ENCODE data around the gene NR6A1. TPM values are rescaled to one million over a fixed set of nuclear protein-coding genes. Genes with fewer than 3 reads are reported as not detected.
A peak's percentile ranks its signal among the peaks of the same experiment; 100 is the strongest.

The NR6A1 gene
- total and polyA plus RNA-seq, 2 of the 8 experiments (the other 6 are each of a cell fraction or from before 2014, with no cell fraction given), result 93.2 to 237 TPM

DNA sequence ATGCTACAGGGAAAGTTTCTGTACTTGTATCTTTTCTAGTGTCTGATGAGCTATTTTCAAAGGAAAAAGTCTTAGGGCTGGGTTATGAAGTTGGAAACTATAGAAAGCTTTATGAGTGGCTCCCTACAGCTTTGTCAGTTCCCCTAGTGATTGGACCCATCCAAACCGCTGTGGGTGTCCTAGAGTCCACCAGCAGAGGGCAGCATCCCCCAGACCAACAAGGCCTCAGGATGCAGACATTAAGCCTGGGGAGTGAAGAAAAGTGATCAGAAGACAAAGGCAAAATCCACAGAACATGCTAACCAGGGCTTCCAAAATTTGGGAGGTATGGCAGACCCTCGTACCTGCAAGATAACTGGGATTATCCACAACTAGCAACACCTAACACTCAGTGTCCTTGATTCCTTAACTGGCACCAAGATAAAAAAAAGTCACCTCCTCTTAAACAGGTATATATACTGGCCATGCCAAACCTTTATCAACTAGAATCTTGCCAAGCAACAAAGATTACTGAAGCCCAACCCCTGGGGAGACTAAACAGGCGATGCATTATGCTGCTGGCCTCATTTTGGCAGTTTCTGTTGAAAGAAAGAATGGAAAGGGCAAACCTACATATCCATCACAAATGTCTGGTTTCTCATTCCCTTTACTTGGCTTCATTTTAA, 153.5 kb downstream of the NR6A1 start:
- H3K23me2 ChIP-seq (ENCODE audit: low read depth, low read length), result no peaks in the 10 kb centered on the region
- H3K4ac ChIP-seq (replicated peaks; ENCODE audit: insufficient read length, low read depth, low read length), result no peak overlapping the region
- no peaks in the 10 kb centered on the region; the same call in 1 of the 2 replicates for H3K79me1 ChIP-seq (ENCODE audit: low read depth, low read length)
- no peaks in the 10 kb centered on the region for H3K9me3 ChIP-seq (ENCODE audit: insufficient read depth in 2 of 2, low read depth in 1 of 2, low read length in 1 of 2)
- H3K14ac ChIP-seq (ENCODE audit: insufficient read length), result no peak overlapping the region
- no peak overlapping the region for H4K91ac ChIP-seq (replicated peaks; ENCODE audit: insufficient read length, low read length)
- H3K36me3 ChIP-seq (ENCODE audit: control insufficient read depth in 2 of 4, insufficient read depth in 4 of 4, low read length in 3 of 4), result no peaks in the 10 kb centered on the region
- H3K4me1 ChIP-seq (replicated peaks in 1 of 4; ENCODE audit: control insufficient read depth in 3 of 4, insufficient read depth in 4 of 4, low read length in 3 of 4), result peaks cover 0 to 21% (median 10%) of the 10 kb centered on the region in 4 experiments; a peak in 4 of 7 replicates
- H3K4me3 ChIP-seq (ENCODE audit: extremely low read depth in 1 of 4, insufficient read depth in 2 of 4, low read depth in 3 of 4, low read length in 4 of 4), result peak overlapping the region in 1 of 4 experiments; percentile 16; a peak in 1 of 8 replicates
- FAIRE-seq (peak; percentile 94), DNase-seq (ENCODE audit: low read depth in 1 of 2, low spot score in 2 of 2) (peak; percentile 58 to 93)
- H3K27me3 ChIP-seq (replicated peaks in 1 of 4; ENCODE audit: control insufficient read depth in 3 of 4, extremely low read depth in 1 of 4, insufficient read depth in 3 of 4, low read length in 3 of 4), result no peaks in the 10 kb centered on the region
- H2AK5ac ChIP-seq (ENCODE audit: low read depth, low read length), result no peak overlapping the region
- ChIA-PET CTCF (ENCODE audit: partially characterized antibody) (interaction anchor here (0.6 to 9.3 kb wide), 74 partner anchors 7 to 715 kb away, joined by 3 to 112 read pairs (median 5); partner anchors contain the start of gene WDR38), POLR2A (ENCODE audit: partially characterized antibody) (interaction anchor here (0.6 to 2.1 kb wide), 11 partner anchors 14 to 239 kb away, joined by 3 to 7 read pairs (median 4); partner anchors contain the start of gene NR6A1)
- H2AFZ ChIP-seq (ENCODE audit: low read length), result no peak overlapping the region
- H3K9ac ChIP-seq (replicated peaks in 1 of 4; ENCODE audit: extremely low read depth in 1 of 4, low read depth in 3 of 4, low read length in 3 of 4), result no peak overlapping the region
- no peak overlapping the region for H3K18ac ChIP-seq (ENCODE audit: extremely low read depth, low read length)
- H4K5ac ChIP-seq (ENCODE audit: insufficient read length, low read depth, low read length), result peak overlapping the region; percentile 34
- H2BK120ac ChIP-seq (replicated peaks; ENCODE audit: low read depth, low read length), result no peak overlapping the region
- peaks cover 0 to 73% of the 10 kb centered on the region in 2 experiments; a peak in 2 of 4 replicates for H3K79me2 ChIP-seq (ENCODE audit: control insufficient read depth in 1 of 2, insufficient read depth in 2 of 2, low read length in 2 of 2)
- 12% methylated on average over 3 of the region's 3 CpGs; no CpG with 5 or more reads in 1 of the 2 experiments for WGBS, 2 experiments (ENCODE audit: extremely low coverage in 1 of 2, insufficient coverage in 1 of 2, insufficient read length in 1 of 2, insufficient replicate concordance in 2 of 2, low coverage in 1 of 2, low lambda C conversion rate in 2 of 2, missing lambda C conversion rate in 1 of 2)
- no peak overlapping the region for H3K56ac ChIP-seq (replicated peaks; ENCODE audit: insufficient read length, low read depth, low read length)
- no peak overlapping the region for H3K23ac ChIP-seq (ENCODE audit: insufficient read length)
- no peak overlapping the region for H4K8ac ChIP-seq (ENCODE audit: extremely low read depth, insufficient read depth, low read length)
- H3K27ac ChIP-seq (ENCODE audit: low read depth, low read length), result peak overlapping the region; percentile 30
- H2BK15ac ChIP-seq (ENCODE audit: low read length), result no peak overlapping the region
- no peak overlapping the region for H2BK12ac ChIP-seq (ENCODE audit: low read depth, low read length)
- H2BK20ac ChIP-seq (ENCODE audit: low read length), result no peak overlapping the region
- H3K4me2 ChIP-seq (ENCODE audit: insufficient read depth in 1 of 2, low read depth in 2 of 2, low read length in 2 of 2), result peak overlapping the region; percentile 0 to 57; a peak in 2 of 4 replicates
- H4K20me1 ChIP-seq (replicated peaks in 1 of 2; ENCODE audit: control insufficient read depth in 1 of 2, insufficient read depth in 2 of 2, low read length in 2 of 2), result no peaks in the 10 kb centered on the region
- no peak overlapping the region for H2BK5ac ChIP-seq (ENCODE audit: low read depth, low read length)
- TF ChIP-seq RXRA (IDR thresholded peaks at IDR 0.05; ENCODE audit: insufficient read depth, low read depth, low read length) (no peak), CTCF (IDR thresholded peaks at IDR 0.05; ENCODE audit: control extremely low read depth in 1 of 3, insufficient read depth in 1 of 3, low read depth in 1 of 3, low read length in 3 of 3) (peak; percentile 89 to 94 (median 89)), PHF8 (conservative IDR thresholded peaks at IDR 0.05; ENCODE audit: low read depth, low read length) (no peak), RBBP5 (IDR thresholded peaks at IDR 0.05; ENCODE audit: borderline replicate concordance, low read depth, low read length) (no peak), RNF2 (IDR thresholded peaks at IDR 0.05; ENCODE audit: borderline replicate concordance, low read depth, low read length, missing control alignments, poor library complexity, severe bottlenecking) (no peak), SP1 (IDR thresholded peaks at IDR 0.05; ENCODE audit: low read depth, low read length) (no peak), ASH2L (IDR thresholded peaks at IDR 0.05; ENCODE audit: low read length) (peak; percentile 29), TBP (IDR thresholded peaks at IDR 0.05; ENCODE audit: low read depth, low read length) (no peak), YY1 (IDR thresholded peaks at IDR 0.05; ENCODE audit: low read depth, low read length) (peak; percentile 65)

Data from H1 (cell line).